Left cardiac atrium (tissue), 4 donors: ENCODE results near the gene LRRC71. TPM values are rescaled to one million over a fixed set of nuclear protein-coding genes. Genes with fewer than 3 reads are reported as not detected.

Experiments used
- ATAC-seq, 2 donors: fragments of 200-7000 bp; cut with Tn5 transposase; one replicate each; pipeline ENCODE4 v1.9.1; 2020; ENCODE audit warnings: mild to moderate bottlenecking in 2 of 2, moderate library complexity in 2 of 2
- DNase-seq: peaks from one replicate; pipeline ENCODE4 v3.0.0-alpha.2; 2020
- intact Hi-C, 2 donors: fragments of 100-400 bp; cut with DNase I; formaldehyde crosslinking; loops; one replicate each; pipeline versions ENCODE4 v1.14.1 to v1.15.1; 2022 to 2023
- total RNA-seq, 2 donors: library from RNA; stranded (reverse); fragmentation: NEBNext Ultra II Directional; extraction: Animal tissue kit (Norgen Biotek cat#: 25700); gene quantifications; one replicate each; pipeline ENCODE4 v1.2.1, GENCODE V29; 2021
- donor health status: DM: no; HTN: yes; CAD: no.
- donor health status: DM: no; HTN: yes; CAD: no; lungs with severe emphysema.
- donor health status: DM: yes; HTN: yes; CAD: no.
- donor health status: Dilated cardiomyopathy.

LRRC71 gene
- total RNA-seq, 2 donors from 2014 or later: not detected

GRCh38 chr1:156889802-156890580, 30.4 kb upstream of the LRRC71 start:
- ATAC-seq (peak; percentile 11 to 23), DNase-seq (peak; percentile 88)
- intact Hi-C loops: loop anchor here (1.0 to 5.0 kb wide), 4 partner anchors 37 to 201 kb away; no protein-coding TSS in a partner anchor

- DNase-seq (peak; percentile 96), ATAC-seq (peak; percentile 85 to 88)
- intact Hi-C loops: loop anchor here (2.0 to 5.0 kb wide), 3 partner anchors 28 to 55 kb away; partner anchors contain the start of gene LRRC71 (in 1 of the 2)
These were observed 28.0 kb upstream of the LRRC71 start for GRCh38 chr1:156892190-156893047.

GRCh38 chr1:156893048-156893953, 27.1 kb upstream of the LRRC71 start, which contains the start of gene PEAR1:
Gene PEAR1, plus strand, starts transcription at chr1:156893718. Its CDS starts 10,209 bp downstream, at chr1:156903927.
- intact Hi-C loops: loop anchor here (2.0 to 5.0 kb wide), 3 partner anchors 28 to 56 kb away; partner anchors contain the start of gene LRRC71 (in 1 of the 2)
- DNase-seq (peak; percentile 79), ATAC-seq (peak; percentile 30 to 42)

- intact Hi-C loops: loop anchor here (5.0 kb wide), 2 partner anchors 33 to 57 kb away; no protein-coding TSS in a partner anchor
- ATAC-seq (no peak), DNase-seq (no peak)
These were observed 26.4 kb upstream of the LRRC71 start for GRCh38 chr1:156894001-156894400.

- intact Hi-C loops: loop anchor here (5.0 kb wide), 2 partner anchors 32 to 58 kb away; no protein-coding TSS in a partner anchor
- DNase-seq: peak; percentile 63
- peak; percentile 8 to 24 for ATAC-seq
These were observed 25.5 kb upstream of the LRRC71 start for GRCh38 chr1:156894711-156895454.

GRCh38 chr1:156895455-156895812, 25.0 kb upstream of the LRRC71 start:
- DNase-seq (no peak), ATAC-seq (no peak)
- intact Hi-C loops: no loop called here

GRCh38 chr1:156895927-156896326, 24.5 kb upstream of the LRRC71 start:
- intact Hi-C loops: no loop called here
- DNase-seq: no peak
- no peak for ATAC-seq

- intact Hi-C loops: no loop called here
- DNase-seq (peak; percentile 65), ATAC-seq (peak in 1 of 2 donors; percentile 36)
These were observed 23.9 kb upstream of the LRRC71 start for GRCh38 chr1:156896490-156897033.

- DNase-seq: no peak
These were observed 23.2 kb upstream of the LRRC71 start for GRCh38 chr1:156897078-156897825.

GRCh38 chr1:156898161-156898566, 22.3 kb upstream of the LRRC71 start:
- intact Hi-C loops: no loop called here
- ATAC-seq (peak; percentile 25 to 28), DNase-seq (peak; percentile 75)

More at GRCh38 chr1:156897078-156897825, 23.2 kb upstream of the LRRC71 start:
- ATAC-seq: peak in 1 of 2 donors; percentile 3
- intact Hi-C loops: no loop called here

GRCh38 chr1:156898971-156899664, 21.3 kb upstream of the LRRC71 start:
- DNase-seq: no peak
- no peak for ATAC-seq
- intact Hi-C loops: no loop called here

GRCh38 chr1:156899956-156900718, 20.3 kb upstream of the LRRC71 start:
- no peak for DNase-seq
- ATAC-seq: no peak
- intact Hi-C loops: no loop called here

GRCh38 chr1:156900896-156901589, 19.4 kb upstream of the LRRC71 start:
- DNase-seq (no peak), ATAC-seq (no peak)
- intact Hi-C loops: no loop called here

- ATAC-seq (no peak), DNase-seq (no peak)
- intact Hi-C loops: no loop called here
These were observed 18.9 kb upstream of the LRRC71 start for GRCh38 chr1:156901590-156901900.
